CD4-positive, alpha-beta T cell treated with Interleukin-17A for 4 hours (primary cell): ENCODE measurements around the gene DKK1.

Experiments
- DNase-seq: peaks from one replicate; pipeline ENCODE4 v3.0.0-alpha.2; 2020; ENCODE audit warnings: mixed read lengths

DKK1 gene

DNA sequence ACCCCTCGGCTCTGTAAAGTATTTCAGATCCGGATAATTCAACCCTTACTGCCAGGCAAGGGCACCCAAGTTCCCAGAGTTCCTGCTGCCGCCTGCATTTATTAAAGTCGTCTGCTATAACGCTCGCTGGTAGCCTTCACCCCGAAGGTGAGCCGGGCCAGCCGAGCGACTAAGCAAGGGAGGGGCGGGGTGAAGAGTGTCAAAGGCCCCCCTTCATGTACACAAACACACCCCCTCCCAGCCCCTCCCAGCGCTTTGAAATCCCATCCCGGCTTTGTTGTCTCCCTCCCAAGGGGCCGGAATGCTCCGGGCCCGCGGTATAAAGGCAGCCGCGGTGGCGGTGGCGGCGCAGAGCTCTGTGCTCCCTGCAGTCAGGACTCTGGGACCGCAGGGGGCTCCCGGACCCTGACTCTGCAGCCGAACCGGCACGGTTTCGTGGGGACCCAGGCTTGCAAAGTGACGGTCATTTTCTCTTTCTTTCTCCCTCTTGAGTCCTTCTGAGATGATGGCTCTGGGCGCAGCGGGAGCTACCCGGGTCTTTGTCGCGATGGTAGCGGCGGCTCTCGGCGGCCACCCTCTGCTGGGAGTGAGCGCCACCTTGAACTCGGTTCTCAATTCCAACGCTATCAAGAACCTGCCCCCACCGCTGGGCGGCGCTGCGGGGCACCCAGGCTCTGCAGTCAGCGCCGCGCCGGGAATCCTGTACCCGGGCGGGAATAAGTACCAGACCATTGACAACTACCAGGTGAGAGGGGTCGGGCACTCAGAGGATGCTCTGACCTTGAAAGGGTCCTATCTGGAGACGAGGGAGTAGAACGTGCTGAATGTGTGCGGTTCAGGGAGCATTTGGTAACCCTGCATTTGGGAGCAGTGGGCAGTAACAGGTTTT is at the start of gene DKK1:
Gene DKK1 (plus strand): TSS at position 349 of the 889 bp plus-strand sequence. CDS start 154 bp downstream, at position 503.
- DNase-seq, result no peak

- DNase-seq, result no peak
These were observed 48.8 kb upstream of the DKK1 start for GRCh38 chr10:52265131-52265926.

- no peak for DNase-seq
These were observed 47.2 kb upstream of the DKK1 start for GRCh38 chr10:52266858-52267257.

DNA sequence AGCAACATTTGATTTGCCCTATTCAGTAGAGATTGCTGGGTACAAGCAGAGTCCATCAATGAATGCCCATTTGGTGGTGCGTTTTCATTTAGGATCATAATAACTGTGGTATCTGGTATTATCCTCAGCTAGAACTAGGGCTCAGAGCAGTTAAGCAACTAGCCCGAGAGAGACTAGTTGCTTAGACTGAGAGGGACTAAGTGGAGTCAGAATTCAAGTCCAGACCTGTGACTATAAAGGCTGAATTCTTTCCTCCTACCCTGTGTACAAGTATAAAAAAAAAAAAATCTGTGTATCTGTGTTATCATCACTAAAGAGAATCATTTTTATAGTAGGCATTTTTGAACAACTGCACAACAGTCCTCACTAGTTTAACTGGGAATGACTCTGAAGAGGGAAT is 45.3 kb upstream of the DKK1 start:
- no peak for DNase-seq

GRCh38 chr10:52269233-52269632 is 44.8 kb upstream of the DKK1 start:
- no peak for DNase-seq

DNA sequence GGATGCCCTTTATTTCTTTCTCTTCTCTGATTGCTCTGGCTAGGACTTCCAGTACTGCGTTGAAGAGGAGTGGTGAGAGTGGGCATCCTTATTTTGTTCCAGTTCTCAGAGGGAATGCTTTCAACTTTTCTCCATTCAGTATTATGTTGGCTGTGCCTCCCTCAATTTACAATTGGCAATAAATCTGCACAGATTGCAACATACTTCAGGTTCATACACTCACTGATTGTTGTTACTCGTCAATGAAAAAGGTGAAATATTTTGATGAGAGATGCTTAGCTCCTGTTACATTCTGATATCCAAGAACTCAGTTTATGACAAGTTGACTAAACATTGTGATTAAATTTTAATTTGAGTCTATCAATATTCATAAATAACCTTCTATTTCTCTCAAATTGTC is 37.9 kb upstream of the DKK1 start:
- no peak for DNase-seq

DNA sequence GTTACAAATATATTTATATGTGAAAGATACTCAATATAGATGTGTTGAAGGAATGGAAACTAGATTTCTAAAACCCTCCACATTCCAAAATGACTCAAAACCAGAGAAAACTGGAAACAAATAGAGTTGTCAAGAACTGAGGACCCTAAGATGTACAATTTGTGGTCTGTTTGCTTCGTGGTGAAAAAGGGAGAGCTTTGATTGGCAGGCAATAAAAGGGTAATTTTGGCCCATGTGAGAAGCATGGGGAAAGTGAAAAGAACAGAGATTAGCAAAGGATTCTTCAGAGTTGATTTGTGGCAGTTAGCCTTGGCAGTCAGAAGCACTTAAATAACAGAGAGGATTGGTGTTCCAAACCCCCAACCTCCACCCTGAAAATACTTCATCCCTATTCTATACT is 37.1 kb upstream of the DKK1 start:
- no peak for DNase-seq

GRCh38 chr10:52279546-52279945 is 34.5 kb upstream of the DKK1 start:
- no peak for DNase-seq

GRCh38 chr10:52280051-52280450 is 34.0 kb upstream of the DKK1 start:
- DNase-seq, result no peak

DNA sequence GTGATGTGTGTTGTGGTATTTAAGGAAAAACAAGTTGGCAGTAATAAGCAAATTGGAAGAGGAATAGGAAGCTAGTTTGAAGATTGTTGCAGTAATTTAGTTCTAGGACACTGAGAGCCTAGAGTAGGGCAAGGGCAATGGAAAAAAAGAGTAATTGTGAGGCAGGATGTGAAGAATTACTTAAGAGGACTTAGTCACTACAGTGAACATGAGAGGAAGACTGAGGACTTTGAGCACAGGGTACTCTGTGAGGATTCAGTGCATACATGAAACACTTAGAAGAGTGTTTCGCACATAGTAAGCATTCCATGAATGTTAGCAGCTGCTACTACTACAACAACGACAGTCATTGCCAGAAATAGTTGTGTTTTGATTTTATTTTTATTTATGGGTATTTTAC is 30.9 kb upstream of the DKK1 start:
- no peak for DNase-seq

DNA sequence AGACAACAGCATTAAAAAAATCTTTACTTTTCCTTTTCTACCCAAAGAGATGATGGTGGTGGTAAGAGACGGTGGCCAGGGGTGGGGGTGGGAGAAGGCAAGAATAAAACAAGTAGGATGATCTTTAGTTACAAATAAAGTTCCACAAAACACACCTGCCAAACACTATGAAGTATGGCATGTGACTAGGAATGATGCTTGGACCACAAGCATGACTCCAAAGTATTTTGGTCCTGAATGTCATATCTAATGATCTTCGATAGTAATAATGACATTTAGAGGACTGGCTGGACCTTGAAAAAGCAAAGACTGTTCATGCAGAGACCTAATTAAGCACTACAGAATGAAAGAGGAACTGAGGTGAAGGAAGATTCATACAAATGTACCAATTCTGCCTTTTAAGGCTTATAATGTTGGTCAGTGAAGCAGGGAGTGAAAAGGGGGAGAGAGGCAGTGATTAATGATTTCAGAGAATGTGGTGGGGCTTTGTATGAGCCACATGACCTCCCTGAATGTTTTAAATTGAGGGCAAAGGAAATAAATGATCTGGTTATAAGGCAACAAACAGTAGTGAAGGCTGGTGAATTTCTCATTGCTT is 29.6 kb upstream of the DKK1 start:
- no peak for DNase-seq

DNA sequence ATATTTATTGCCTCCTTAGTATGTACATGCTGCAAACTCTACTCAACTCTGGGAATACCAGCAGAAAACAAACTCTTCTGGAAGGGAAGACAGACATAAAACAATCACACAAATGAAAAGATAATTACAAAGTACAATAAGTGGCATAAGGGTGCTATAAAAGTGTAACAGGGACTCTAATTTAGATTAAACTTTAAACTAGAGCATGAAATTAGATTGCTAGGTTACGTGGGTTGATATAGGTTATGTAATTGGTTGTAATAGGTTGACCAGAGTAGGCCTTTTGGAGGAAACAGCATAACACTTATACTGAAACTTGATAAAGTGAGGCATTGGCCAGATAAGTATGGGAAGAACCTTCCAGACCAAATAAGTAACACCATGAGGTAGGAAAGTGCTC is 26.2 kb upstream of the DKK1 start:
- DNase-seq, result no peak

- no peak for DNase-seq
These were observed 16.3 kb upstream of the DKK1 start for GRCh38 chr10:52297747-52298146.

DNA sequence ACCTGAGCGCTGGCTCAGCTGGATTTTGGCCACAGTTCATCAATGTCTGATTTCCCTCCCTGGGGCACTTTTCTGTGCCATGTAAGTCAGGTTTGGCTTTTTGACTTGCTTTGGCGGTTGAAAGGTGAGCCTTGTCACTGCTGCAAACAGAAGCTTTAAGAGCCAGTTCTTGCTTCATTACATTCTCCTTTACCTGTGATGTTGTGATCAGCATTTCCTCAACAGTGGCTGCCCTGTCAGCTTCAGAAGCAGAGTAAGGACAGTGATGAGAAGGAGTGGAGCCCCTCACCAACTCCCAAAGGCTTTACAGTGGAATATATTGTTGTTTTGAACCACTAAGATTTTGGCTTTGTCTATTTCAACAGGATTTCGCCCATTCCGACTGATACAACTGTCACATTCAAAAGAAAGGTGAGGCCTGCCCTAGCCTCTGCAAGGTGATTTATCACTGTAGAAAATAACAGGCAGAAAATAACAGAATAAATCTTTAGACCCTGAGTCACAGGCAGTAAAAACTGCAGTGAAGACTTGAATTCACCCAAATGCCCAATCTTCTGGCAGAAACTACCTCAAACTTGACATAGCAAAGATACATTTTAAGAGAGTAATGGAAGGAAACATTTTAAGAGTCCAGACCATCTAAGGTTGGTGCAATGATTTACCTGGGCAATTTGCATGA is 13.3 kb upstream of the DKK1 start:
- DNase-seq, result no peak

DNA sequence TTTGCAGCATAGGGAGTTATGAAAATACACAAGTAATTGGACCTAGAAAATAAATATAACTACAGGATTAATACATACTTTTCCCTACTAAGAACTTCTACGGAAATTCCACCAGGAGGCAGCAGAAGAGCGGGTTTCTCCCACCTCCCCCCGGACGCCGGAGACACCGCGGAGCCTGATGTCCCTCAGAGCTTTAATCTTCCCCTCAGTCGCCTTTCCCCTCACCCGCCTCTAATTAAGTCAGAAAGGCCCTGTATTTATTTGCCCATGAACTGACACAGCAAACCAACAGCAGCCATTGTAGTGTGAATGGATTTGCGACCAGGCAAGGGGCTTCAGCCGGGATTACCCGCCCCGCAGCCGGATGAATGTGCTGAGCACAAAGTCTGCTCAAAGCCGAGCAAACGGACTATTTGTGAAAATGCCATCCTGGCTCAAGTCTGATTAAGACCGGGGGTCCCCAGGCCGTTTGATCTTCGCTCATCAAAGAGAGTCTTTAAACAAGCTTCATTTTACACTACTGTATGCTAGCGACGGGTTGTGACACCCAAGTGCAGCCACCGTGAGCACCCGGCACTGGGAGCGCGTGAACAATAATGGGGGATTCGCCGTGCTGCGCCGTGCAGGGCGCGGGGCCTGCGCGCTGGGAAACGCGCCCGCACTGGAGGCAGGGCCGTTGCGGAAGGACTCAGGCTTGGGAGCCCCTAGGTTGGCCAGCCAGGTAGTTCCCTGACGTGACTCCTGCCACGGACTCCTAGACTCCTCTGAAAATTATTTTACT is 5.6 kb upstream of the DKK1 start:
- DNase-seq, result no peak

- DNase-seq, result no peak
These were observed 1.2 kb upstream of the DKK1 start for GRCh38 chr10:52312942-52313255.

GRCh38 chr10:52313256-52313932 is 687 bp upstream of the DKK1 start:
- DNase-seq, result no peak

GRCh38 chr10:52314822-52315552 is 906 bp downstream of the DKK1 start:
- DNase-seq, result no peak

GRCh38 chr10:52316001-52316400 is 1.9 kb downstream of the DKK1 start:
- DNase-seq, result no peak

- no peak for DNase-seq
These were observed 2.4 kb downstream of the DKK1 start for GRCh38 chr10:52316500-52316899.

DNA sequence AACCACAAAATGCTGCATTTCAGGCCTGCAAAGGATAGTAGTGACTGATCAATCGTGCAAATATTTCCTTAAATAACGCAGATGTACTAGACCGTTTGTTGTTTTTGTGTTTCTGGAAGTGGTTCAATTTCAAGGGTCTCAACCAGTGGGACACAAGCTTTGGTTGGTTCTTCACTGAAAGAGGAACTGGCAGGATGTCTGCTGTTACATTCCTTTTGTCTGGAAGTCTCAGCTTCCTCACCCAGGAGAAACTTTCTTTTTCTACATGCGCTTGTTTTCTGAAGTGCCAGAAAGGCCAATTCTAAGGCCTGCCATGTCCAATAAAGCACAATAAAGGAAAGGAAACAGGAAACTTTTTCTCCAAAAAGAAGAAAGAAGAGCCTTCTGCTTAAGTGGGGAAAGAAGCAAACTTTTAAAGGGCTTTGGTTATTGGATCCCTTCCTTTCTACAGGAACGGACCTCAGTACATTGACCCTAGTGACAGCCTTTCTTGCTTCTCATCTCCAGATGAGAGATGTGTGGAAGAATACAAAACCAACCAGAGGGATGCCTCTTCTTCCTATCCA is 4.1 kb downstream of the DKK1 start:
- DNase-seq, result no peak
